GM12891 (cell line): Measurements from ENCODE around the gene MYH9.
"Not testable (repeated sequence)": the region's sequence is repeated elsewhere in the genome, so short reads cannot be mapped to it uniquely, and the experiment has no call there.

Source experiments
- DNase-seq: peaks from one replicate; pipeline ENCODE4 v3.0.0; 2011; ENCODE audit warnings: low spot score; ENCODE audit not compliant: insufficient read length
- FAIRE-seq: peaks from 2 replicates; lab custom pipeline; 2011; peaks lifted over from hg19 to GRCh38; lab: Jason Lieb, UNC
- PAX5 ChIP-seq: IDR thresholded peaks from 2 replicates; pipeline ENCODE4 v1.6.1; 2011; ENCODE audit warnings: low read length, moderate library complexity, mild to moderate bottlenecking; ENCODE audit not compliant: insufficient read depth, severe bottlenecking
- POLR2A ChIP-seq: IDR thresholded peaks from 2 replicates; pipeline ENCODE4 v1.6.1; 2011; ENCODE audit warnings: low read depth, low read length, control low read depth
- POLR2AphosphoS5 ChIP-seq: IDR thresholded peaks from 2 replicates; pipeline ENCODE4 v1.6.1; 2011; ENCODE audit warnings: low read depth, low read length, control low read depth
- POU2F2 ChIP-seq: IDR thresholded peaks from 2 replicates; pipeline ENCODE4 v1.6.1; 2011; ENCODE audit warnings: low read depth, mild to moderate bottlenecking, control low read depth, low read length, moderate library complexity
- SPI1 ChIP-seq: IDR thresholded peaks from 2 replicates; pipeline ENCODE4 v1.6.1; 2011; ENCODE audit warnings: low read depth, low read length, control low read depth
- TAF1 ChIP-seq: IDR thresholded peaks from 2 replicates; pipeline ENCODE4 v1.6.1; 2011; ENCODE audit warnings: low read depth, low read length, control low read depth

Gene MYH9

GRCh38 chr22:36295247-36295646 lies 92.5 kb downstream of the MYH9 start:
- TF ChIP-seq POU2F2 (no peak), POLR2AphosphoS5 (no peak), TAF1 (no peak), PAX5 (no peak), SPI1 (no peak), POLR2A (no peak)
- DNase-seq (no peak), FAIRE-seq (no peak)

GRCh38 chr22:36294801-36295200 lies 93.0 kb downstream of the MYH9 start:
- no peak for DNase-seq
- no peak for FAIRE-seq
- TF ChIP-seq POLR2AphosphoS5, result no peak
- no peak for TF ChIP-seq POLR2A
- no peak for TF ChIP-seq SPI1
- TF ChIP-seq PAX5, result no peak
- TF ChIP-seq POU2F2, result no peak
- no peak for TF ChIP-seq TAF1

DNA sequence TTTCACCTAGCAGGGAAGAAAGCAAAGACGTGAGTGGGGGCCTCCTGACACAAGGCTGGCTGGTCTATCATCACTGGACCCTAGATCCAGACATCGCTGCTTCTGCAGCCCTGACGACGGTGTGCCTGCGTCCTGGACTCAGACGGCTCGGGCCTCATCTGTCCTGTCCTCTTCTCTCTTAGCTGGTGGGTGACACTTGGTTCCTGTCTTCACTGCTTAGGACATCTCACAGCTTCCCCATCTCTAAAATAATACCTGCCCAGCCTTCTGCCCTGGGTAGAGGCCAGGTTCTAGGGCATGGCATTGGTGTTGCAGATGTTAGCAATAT lies 93.5 kb downstream of the MYH9 start:
- DNase-seq, result no peak
- no peak for TF ChIP-seq POLR2A
- no peak for TF ChIP-seq PAX5
- TF ChIP-seq TAF1, result no peak
- no peak for TF ChIP-seq SPI1
- no peak for TF ChIP-seq POLR2AphosphoS5
- no peak for TF ChIP-seq POU2F2

GRCh38 chr22:36293606-36294292 lies 94.0 kb downstream of the MYH9 start:
- TF ChIP-seq TAF1, result no peak
- no peak for TF ChIP-seq POLR2A
- TF ChIP-seq SPI1, result no peak
- no peak for TF ChIP-seq POU2F2
- TF ChIP-seq PAX5, result no peak
- TF ChIP-seq POLR2AphosphoS5, result no peak
- no peak for FAIRE-seq
- DNase-seq, result no peak

More for the DNA sequence above, 93.5 kb downstream of the MYH9 start:
- no peak for FAIRE-seq

DNA sequence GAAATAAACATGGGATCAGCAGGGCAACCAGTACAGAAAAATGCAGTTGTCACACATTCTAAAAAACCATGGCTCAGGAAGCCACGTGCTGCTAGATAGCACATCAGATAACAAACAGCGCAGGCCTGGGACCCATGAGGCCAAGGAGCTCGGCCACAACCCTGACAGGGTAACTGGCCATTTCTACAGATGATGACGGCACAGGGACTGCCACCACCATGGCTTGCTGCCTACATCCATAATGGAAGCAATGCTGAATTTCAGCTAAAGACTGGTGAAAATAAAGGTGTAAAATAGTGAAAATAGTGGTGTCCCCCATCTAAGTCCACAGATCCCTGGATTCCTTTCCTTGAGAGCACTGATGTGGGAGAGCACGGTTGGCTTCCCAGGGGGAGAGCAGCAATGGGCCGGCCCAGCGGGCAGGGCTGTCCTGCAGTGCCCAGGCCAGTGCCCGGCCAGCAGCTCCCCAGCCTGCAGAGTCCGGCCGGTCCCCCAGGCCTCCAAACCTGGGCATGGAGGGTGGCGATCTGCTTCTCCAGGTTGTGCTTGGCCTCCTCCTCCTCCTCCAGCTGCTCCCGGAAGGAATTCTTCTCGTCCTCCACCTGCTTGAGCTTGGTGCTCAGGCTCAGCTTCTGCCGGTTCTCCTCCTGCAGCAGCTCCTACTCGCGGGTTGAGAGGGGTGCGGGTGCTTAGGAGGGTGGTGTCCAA lies 94.8 kb downstream of the MYH9 start:
- no peak for FAIRE-seq
- DNase-seq, result no peak
- TF ChIP-seq SPI1 (no peak), POLR2A (no peak), TAF1 (no peak), POU2F2 (no peak), PAX5 (no peak), POLR2AphosphoS5 (no peak)

- FAIRE-seq (no peak), DNase-seq (no peak)
- no peak for TF ChIP-seq POU2F2
- no peak for TF ChIP-seq PAX5
- TF ChIP-seq TAF1, result no peak
- TF ChIP-seq POLR2AphosphoS5, result no peak
- TF ChIP-seq POLR2A, result no peak
- no peak for TF ChIP-seq SPI1
These were observed 95.7 kb downstream of the MYH9 start for GRCh38 chr22:36291831-36292740.

- FAIRE-seq, DNase-seq: not testable (repeated sequence)
These were observed 97.2 kb downstream of the MYH9 start for GRCh38 chr22:36290391-36291075.

DNA sequence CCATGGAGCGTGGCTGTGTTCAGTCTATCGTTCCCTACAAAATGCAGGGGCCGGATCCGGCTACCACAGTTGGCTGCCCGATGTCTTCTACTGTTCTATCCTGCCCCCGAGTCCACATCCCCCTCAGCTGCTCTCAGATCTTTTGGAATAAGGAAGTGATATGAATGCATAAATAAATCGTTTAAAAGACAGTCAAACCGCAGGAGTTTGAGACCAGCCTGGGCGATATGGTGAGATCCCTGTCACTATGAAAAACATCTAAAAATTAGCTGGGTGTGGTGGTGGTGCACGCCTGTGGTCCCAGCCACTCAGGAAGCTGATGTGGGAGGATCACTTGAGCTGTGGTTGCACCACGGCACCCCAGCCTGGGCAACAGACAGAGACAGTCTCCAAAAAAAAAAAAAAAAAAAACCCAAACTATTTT lies 97.8 kb downstream of the MYH9 start:
- not testable (repeated sequence) for DNase-seq

DNA sequence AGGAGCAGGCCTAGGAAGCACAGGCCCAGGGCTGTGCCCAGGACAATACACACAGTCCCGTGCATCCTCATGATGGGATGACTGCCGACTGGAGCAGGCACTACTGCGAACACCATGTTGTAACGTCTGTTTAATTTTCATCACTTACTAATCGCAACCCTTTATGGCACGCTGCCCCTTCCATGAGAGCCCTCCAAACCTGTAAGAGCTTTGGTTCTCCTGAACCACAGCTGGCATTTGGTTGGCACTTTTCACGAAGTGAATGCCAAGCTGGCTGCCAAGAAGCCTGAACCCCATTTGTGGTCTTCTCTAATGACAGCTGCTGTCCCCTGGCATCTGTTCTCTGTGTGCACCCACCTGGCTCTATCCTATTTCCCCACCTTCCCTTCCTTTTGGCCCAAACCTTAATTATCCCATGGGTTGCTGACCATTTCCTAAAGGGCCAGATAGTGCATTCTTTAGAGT lies 98.3 kb downstream of the MYH9 start:
- FAIRE-seq (no peak), DNase-seq (no peak)
- no peak for TF ChIP-seq POU2F2
- TF ChIP-seq SPI1, result no peak
- no peak for TF ChIP-seq PAX5
- TF ChIP-seq TAF1, result no peak
- no peak for TF ChIP-seq POLR2AphosphoS5
- no peak for TF ChIP-seq POLR2A

More for the DNA sequence above, 97.8 kb downstream of the MYH9 start:
- FAIRE-seq, result not testable (repeated sequence)
